Kidney (tissue), 14 donors: ENCODE results near the gene MX2. TPM values are rescaled to one million over a fixed set of nuclear protein-coding genes. Genes with fewer than 3 reads are reported as not detected.
"Not testable (repeated sequence)": the region's sequence is repeated elsewhere in the genome, so short reads cannot be mapped to it uniquely, and the experiment has no call there.

ENCODE experiments used
- DNase-seq, 5 donors: peaks; one replicate each; pipeline ENCODE4 v3.0.0-alpha.2; 2013 to 2020
- FAIRE-seq: peaks from 2 replicates; lab custom pipeline; 2012; peaks lifted over from hg19 to GRCh38; lab: Jason Lieb, UNC
- H3K27ac ChIP-seq, 2 donors: one replicate each; pipeline ENCODE4 v1.7.0; 2013; ENCODE audit warnings: low read depth in 2 of 2, low read length in 2 of 2, inconsistent platforms in 1 of 2
- H3K27me3 ChIP-seq: one replicate; pipeline ENCODE4 v1.7.1; 2013; ENCODE audit warnings: low read length, inconsistent platforms; ENCODE audit not compliant: control insufficient read depth, insufficient read depth
- H3K36me3 ChIP-seq, 3 donors: one replicate each; pipeline versions ENCODE4 v1.7.0 to v1.7.1; 2013; ENCODE audit warnings: low read length in 3 of 3, control low read depth in 1 of 3, inconsistent platforms in 1 of 3; ENCODE audit not compliant: insufficient read depth in 3 of 3, control insufficient read depth in 2 of 3
- H3K4me1 ChIP-seq, 3 donors: one replicate each; pipeline versions ENCODE4 v1.7.0 to v1.7.1; 2013; ENCODE audit warnings: low read length in 3 of 3, inconsistent platforms in 1 of 3, low read depth in 1 of 3; ENCODE audit not compliant: control insufficient read depth in 2 of 3, insufficient read depth in 2 of 3
- H3K4me3 ChIP-seq, 3 donors: one replicate each; pipeline versions ENCODE4 v1.7.0 to v1.8.1; 2013; ENCODE audit warnings: low read length in 3 of 3, control low read depth in 1 of 3, inconsistent platforms in 1 of 3
- H3K9ac ChIP-seq, 3 donors: one replicate each; pipeline versions ENCODE4 v1.7.0 to v1.7.1; 2013; ENCODE audit warnings: low read length in 3 of 3, control low read depth in 1 of 3, inconsistent platforms in 1 of 3
- H3K9me3 ChIP-seq, 3 donors: one replicate each; pipeline versions ENCODE4 v1.7.0 to v1.7.1; 2013; ENCODE audit warnings: low read length in 3 of 3, control low read depth in 1 of 3, inconsistent platforms in 1 of 3; ENCODE audit not compliant: control insufficient read depth in 2 of 3, insufficient read depth in 1 of 3
- intact Hi-C: fragments of 100-400 bp; cut with DNase I; formaldehyde crosslinking; loops from one replicate; pipeline ENCODE4 v1.11.1; 2022
- polyA plus RNA-seq: library from polyadenylated mRNA; stranded (reverse); fragments of 350-450 nt; fragmentation: Illumina TruSeq; extraction: RNeasy Lipid Tissue Mini Kit (QIAGEN cat#74804); gene quantifications from one replicate; pipeline ENCODE4 v1.2.3, GENCODE V29; 2014; ENCODE audit warnings: low read depth, low replicate concordance; ENCODE audit not compliant: insufficient read depth
- total RNA-seq: library from RNA; stranded (reverse); fragmentation: NEBNext Ultra II Directional; extraction: Animal tissue kit (Norgen Biotek cat#: 25700); gene quantifications from one replicate; pipeline ENCODE4 v1.2.1, GENCODE V29; 2021
- TF ChIP-seq, protein P1 (sequence below): IDR thresholded peaks from 3 replicates; pipeline ENCODE4 v1.5.1; 2012; ENCODE audit warnings: mild to moderate bottlenecking, moderate library complexity, borderline replicate concordance; ENCODE audit not compliant: insufficient read depth; ENCODE audit errors: extremely low read depth
- donor health status: control.
- donor health status: control.
- donor health status: control.
- donor health status: control.
- donor health status: control.
- donor health status: DM: yes; HTN: yes; CAD: no.
- donor health status: Normal renal cell carcinoma (clear cell type).

MX2 gene
- total and polyA plus RNA-seq, 2 donors from 2014 or later, result 4.3 to 11.7 TPM

DNA sequence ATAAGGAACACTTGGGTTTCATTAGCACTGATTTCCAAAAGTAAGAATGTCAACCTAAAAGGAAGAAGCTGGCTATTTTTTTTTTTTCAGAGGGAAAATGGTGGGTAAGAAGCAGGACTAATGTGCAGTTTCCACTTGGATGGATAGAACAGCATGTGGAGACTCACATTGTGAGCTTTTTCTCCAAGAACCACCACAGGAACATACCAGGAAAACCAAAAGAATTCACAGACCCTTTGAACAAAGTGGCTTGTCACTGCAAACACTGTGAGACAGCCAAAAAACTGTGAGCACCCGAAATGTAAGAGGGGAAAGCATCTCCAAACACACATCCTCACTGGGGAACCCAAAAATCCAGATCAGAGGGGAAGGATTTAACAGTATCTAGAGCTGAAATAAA lies 48.5 kb downstream of the MX2 start:
- H3K27me3 ChIP-seq, result no peaks in the 10 kb centered on the region
- TF ChIP-seq, protein P1, sequence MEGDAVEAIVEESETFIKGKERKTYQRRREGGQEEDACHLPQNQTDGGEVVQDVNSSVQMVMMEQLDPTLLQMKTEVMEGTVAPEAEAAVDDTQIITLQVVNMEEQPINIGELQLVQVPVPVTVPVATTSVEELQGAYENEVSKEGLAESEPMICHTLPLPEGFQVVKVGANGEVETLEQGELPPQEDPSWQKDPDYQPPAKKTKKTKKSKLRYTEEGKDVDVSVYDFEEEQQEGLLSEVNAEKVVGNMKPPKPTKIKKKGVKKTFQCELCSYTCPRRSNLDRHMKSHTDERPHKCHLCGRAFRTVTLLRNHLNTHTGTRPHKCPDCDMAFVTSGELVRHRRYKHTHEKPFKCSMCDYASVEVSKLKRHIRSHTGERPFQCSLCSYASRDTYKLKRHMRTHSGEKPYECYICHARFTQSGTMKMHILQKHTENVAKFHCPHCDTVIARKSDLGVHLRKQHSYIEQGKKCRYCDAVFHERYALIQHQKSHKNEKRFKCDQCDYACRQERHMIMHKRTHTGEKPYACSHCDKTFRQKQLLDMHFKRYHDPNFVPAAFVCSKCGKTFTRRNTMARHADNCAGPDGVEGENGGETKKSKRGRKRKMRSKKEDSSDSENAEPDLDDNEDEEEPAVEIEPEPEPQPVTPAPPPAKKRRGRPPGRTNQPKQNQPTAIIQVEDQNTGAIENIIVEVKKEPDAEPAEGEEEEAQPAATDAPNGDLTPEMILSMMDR, result no peak

DNA sequence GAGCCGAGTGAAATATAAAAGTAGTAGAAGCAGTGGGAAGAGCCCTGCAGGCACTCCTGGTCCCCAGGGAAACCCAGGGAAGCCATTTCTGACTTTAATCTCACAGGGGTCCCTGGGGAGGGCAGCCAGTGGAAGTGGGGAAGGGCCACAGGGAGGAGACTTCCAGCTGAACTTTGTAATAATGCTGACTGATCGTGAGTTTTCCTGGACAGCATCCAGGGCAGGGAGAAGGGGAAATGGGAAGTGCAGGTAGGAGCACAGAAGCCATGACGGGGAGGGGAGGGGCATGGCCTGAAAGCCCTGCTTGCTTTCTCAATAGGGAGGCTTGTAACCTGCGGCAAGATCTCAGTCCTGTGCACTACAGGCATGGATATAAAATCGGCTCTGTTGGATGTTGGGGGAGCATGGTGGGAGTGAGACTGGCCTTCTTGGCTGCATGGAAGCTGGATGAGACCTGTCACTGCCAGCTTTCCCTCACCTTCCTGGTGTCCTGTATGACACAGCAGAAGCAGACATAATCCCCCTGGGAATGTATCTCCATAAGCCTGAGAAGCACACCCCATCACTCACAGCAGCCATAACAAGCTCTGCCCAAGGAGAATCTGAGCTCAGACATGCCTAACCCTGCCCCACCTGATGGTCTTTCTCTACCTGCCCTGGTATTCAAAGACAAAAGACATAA lies 49.1 kb downstream of the MX2 start:
- H3K9ac ChIP-seq, result no peak overlapping the region
- DNase-seq (peak in 1 of 5 donors; percentile 9), FAIRE-seq (no peak)
- H3K4me3 ChIP-seq, result no peak overlapping the region
- H3K27ac ChIP-seq, result no peak overlapping the region
- no peaks in the 10 kb centered on the region for H3K27me3 ChIP-seq
- H3K36me3 ChIP-seq, result peaks cover 0 to 2% (median 0%) of the 10 kb centered on the region in 3 donors
- TF ChIP-seq, protein P1, result no peak
- intact Hi-C loops, result no loop called here
- peaks cover 0 to 3% (median 0%) of the 10 kb centered on the region in 3 donors for H3K9me3 ChIP-seq
- H3K4me1 ChIP-seq, result no peaks in the 10 kb centered on the region

More for the DNA sequence above, 48.5 kb downstream of the MX2 start:
- H3K4me1 ChIP-seq, result no peaks in the 10 kb centered on the region
- H3K27ac ChIP-seq, result no peak overlapping the region
- intact Hi-C loops, result no loop called here
- H3K36me3 ChIP-seq, result peaks cover 0 to 2% (median 0%) of the 10 kb centered on the region in 3 donors
- DNase-seq, result peak in 1 of 5 donors; percentile 4
- FAIRE-seq, result no peak
- no peak overlapping the region for H3K9ac ChIP-seq
- H3K9me3 ChIP-seq, result peaks cover 0 to 3% (median 0%) of the 10 kb centered on the region in 3 donors
- H3K4me3 ChIP-seq, result no peak overlapping the region

DNA sequence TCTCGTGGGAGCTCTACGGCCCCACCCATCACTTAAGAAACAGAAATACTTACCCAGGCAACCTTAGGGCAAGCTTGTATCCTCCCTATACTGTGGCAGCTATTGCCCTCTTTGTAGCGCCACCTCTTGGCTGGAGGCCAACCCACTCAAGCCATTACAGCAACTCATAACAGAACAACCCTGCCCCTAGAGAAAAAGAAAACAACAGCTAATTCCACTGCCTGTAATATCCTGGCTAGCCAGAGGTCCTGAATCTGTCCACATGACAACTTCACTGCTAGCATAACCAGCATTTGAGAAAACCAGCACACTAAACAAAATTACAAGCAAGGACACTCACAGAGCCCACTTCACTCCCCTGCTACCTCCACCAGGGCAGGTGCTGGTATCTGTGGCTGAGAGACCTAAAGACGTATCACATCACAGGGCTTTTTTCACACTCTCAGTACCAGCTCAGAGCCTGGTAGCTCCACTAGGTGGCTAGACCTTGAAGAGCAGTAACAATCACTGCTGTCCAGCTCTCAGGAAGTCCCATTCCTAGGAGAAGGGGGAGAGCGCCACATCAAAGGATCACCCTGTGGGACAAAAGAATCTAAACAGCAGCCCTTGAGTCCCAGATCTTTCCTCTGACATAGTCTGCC lies 49.7 kb downstream of the MX2 start:
- H3K4me1 ChIP-seq, result no peaks in the 10 kb centered on the region
- TF ChIP-seq, protein P1, result peak; percentile 4
- no peaks in the 10 kb centered on the region for H3K27me3 ChIP-seq
- DNase-seq, result peak in 1 of 5 donors; percentile 15
- no peak overlapping the region for H3K9ac ChIP-seq
- no peak overlapping the region for H3K4me3 ChIP-seq
- FAIRE-seq, result no peak
- intact Hi-C loops, result no loop called here
- no peak overlapping the region for H3K27ac ChIP-seq
- peaks cover 0 to 2% (median 0%) of the 10 kb centered on the region in 3 donors for H3K36me3 ChIP-seq
- H3K9me3 ChIP-seq, result peaks cover 0 to 3% (median 0%) of the 10 kb centered on the region in 3 donors

DNA sequence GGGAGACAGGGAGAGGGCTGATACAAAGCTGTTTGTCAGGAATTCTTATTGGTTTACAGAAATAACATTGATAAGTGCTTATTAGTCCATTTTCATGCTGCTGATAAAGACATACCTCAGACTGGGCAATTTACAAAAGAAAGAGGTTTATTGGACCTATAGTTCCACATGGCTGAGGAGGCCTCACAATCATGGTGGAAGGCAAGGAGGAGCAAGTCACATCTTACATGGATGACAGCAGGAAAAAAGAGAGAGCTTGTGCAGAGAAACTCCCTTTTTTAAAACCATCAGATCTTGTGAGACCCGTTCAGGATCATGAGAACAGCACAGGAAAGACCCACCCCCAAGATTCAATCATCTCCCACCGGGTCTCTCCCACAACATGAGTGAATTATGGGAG lies 55.7 kb downstream of the MX2 start:
- H3K4me1 ChIP-seq, H3K27me3 ChIP-seq, FAIRE-seq, intact Hi-C loops, H3K9ac ChIP-seq, DNase-seq, H3K9me3 ChIP-seq, H3K27ac ChIP-seq, H3K4me3 ChIP-seq, H3K36me3 ChIP-seq: not testable (repeated sequence)
